ENCODE results near the gene IMPA2. TPM values are rescaled to one million over a fixed set of nuclear protein-coding genes. Genes with fewer than 3 reads are reported as not detected.

Gene IMPA2
- total RNA-seq (100 to 1,000 TPM; 126 to 342 (median 215) TPM), polyA plus RNA-seq (100 to 1,000 TPM in 2 of 3 donors, 10 to 100 TPM in 1; 61.4 to 321 (median 196) TPM)
- long read RNA-seq, donor 1, transcript IMPA2-201 (8 exons, 1,534 nt) = major isoform, 439 of 521 reads
- long read RNA-seq, donor 1, partial matches to known transcripts = 21 of 521 reads
- long read RNA-seq, donor 1, other reads (novel, unspliced or antisense) = 58 of 521 reads
- long read RNA-seq, donor 2, transcript IMPA2-201 (8 exons, 1,534 nt) = major isoform, 570 of 725 reads
- long read RNA-seq, donor 2, partial matches to known transcripts = 28 of 725 reads
- long read RNA-seq, donor 2, other reads (novel, unspliced or antisense) = 125 of 725 reads

- intact Hi-C loops (cut with DNase I) = loop anchor here (2.0 to 10.0 kb wide), 4 partner anchors 34 to 130 kb away; partner anchors contain the start of genes CHMP1B (in 2 of the 2) and MPPE1 (in 1 of the 2)
- peak in 1 of 4 donors; percentile 82 for ATAC-seq
- H3K36me3 ChIP-seq (ENCODE audit: insufficient read depth in 1 of 2, low read depth in 1 of 2) = no peaks in the 10 kb centered on the region
- TF ChIP-seq CTCF (IDR thresholded peaks at IDR 0.05) = no peak
- H3K27me3 ChIP-seq (ENCODE audit: insufficient read depth in 3 of 3, low read length in 2 of 3) = no peaks in the 10 kb centered on the region
- peak within 1 kb of the TSS; percentile 95 for H3K4me3 ChIP-seq
- H3K27ac ChIP-seq = peak within 1 kb of the TSS; percentile 96
- no peak for DNase-seq
- no peaks in the 10 kb centered on the region for H3K9me3 ChIP-seq
- 0 to 6% (median 1%) methylated on average over 12 to 42 of the region's 42 CpGs for WGBS, 3 donors
- H3K4me1 ChIP-seq = peaks cover 22% of the 10 kb centered on the region
Observed at GRCh38 chr18:11981192-11981542, at the start of gene IMPA2. IMPA2 (plus strand) TSS chr18:11981507; CDS start chr18:11981670, 163 bp downstream.

GRCh38 chr18:11932393-11932792 lies 48.9 kb upstream of the IMPA2 start:
- ATAC-seq (no peak), DNase-seq (no peak)
- no peak for TF ChIP-seq CTCF (IDR thresholded peaks at IDR 0.05)
- intact Hi-C loops (cut with DNase I) = no loop called here
- H3K9me3 ChIP-seq = no peaks in the 10 kb centered on the region
- WGBS, 3 donors = 74 to 85% (median 76%) methylated on average over 14 of the region's 14 CpGs
- H3K27me3 ChIP-seq (ENCODE audit: insufficient read depth in 3 of 3, low read length in 2 of 3) = no peaks in the 10 kb centered on the region
- no peak overlapping the region for H3K27ac ChIP-seq
- H3K4me1 ChIP-seq = no peaks in the 10 kb centered on the region
- H3K36me3 ChIP-seq (ENCODE audit: insufficient read depth in 1 of 2, low read depth in 1 of 2) = no peaks in the 10 kb centered on the region
- no peak overlapping the region for H3K4me3 ChIP-seq

GRCh38 chr18:11937874-11938478 lies 43.3 kb upstream of the IMPA2 start:
- 1 to 2% (median 2%) methylated on average over 4 of the region's 4 CpGs for WGBS, 3 donors
- peak; percentile 92 for TF ChIP-seq CTCF (IDR thresholded peaks at IDR 0.05)
- DNase-seq = peak; percentile 74 to 84
- H3K4me3 ChIP-seq = no peak overlapping the region
- peak; percentile 69 to 92 (median 82) for ATAC-seq
- H3K9me3 ChIP-seq = no peaks in the 10 kb centered on the region
- intact Hi-C loops (cut with DNase I) = loop anchor here (1.0 to 2.0 kb wide), 3 partner anchors 57 to 101 kb away; no protein-coding TSS in a partner anchor
- H3K4me1 ChIP-seq = no peaks in the 10 kb centered on the region
- no peak overlapping the region for H3K27ac ChIP-seq
- no peaks in the 10 kb centered on the region for H3K36me3 ChIP-seq (ENCODE audit: insufficient read depth in 1 of 2, low read depth in 1 of 2)
- H3K27me3 ChIP-seq (ENCODE audit: insufficient read depth in 3 of 3, low read length in 2 of 3) = no peaks in the 10 kb centered on the region

- 71 to 83% (median 83%) methylated on average over 2 of the region's 2 CpGs for WGBS, 3 donors
- DNase-seq (no peak), ATAC-seq (no peak)
- H3K36me3 ChIP-seq (ENCODE audit: insufficient read depth in 1 of 2, low read depth in 1 of 2) = no peaks in the 10 kb centered on the region
- no peaks in the 10 kb centered on the region for H3K9me3 ChIP-seq
- H3K27me3 ChIP-seq (ENCODE audit: insufficient read depth in 3 of 3, low read length in 2 of 3) = no peaks in the 10 kb centered on the region
- peaks cover 2% of the 10 kb centered on the region for H3K4me1 ChIP-seq
- H3K27ac ChIP-seq = no peak overlapping the region
- no peak for TF ChIP-seq CTCF (IDR thresholded peaks at IDR 0.05)
- intact Hi-C loops (cut with DNase I) = no loop called here
- H3K4me3 ChIP-seq = no peak overlapping the region
Observed at GRCh38 chr18:11940956-11941355, 40.4 kb upstream of the IMPA2 start.
